HCT116 (cell line): ENCODE results near the gene TTLL9. TPM values are rescaled to one million over a fixed set of nuclear protein-coding genes. Genes with fewer than 3 reads are reported as not detected.

Source experiments
- ATAC-seq: fragments of 200-7000 bp; cut with Tn5 transposase; 2 replicates; pipeline ENCODE4 v1.9.1; 2020; ENCODE audit warnings: mild to moderate bottlenecking, moderate library complexity
- BruUV-seq: library from RNA; stranded (reverse); fragments of 400-500 nt; replicated peaks from 2 replicates; lab custom pipeline; 2021; lab: Mats Ljungman, UMichigan
- CTCF ChIA-PET: fragments of 300-600 bp; sonication (Branson Sonifier 250); formaldehyde crosslinking; loops from one replicate; lab custom pipeline; 2021; ENCODE audit warnings: antibody characterized with exemption; lab: Charles Lee
- POLR2A ChIA-PET: fragments of 300-600, 350-600 bp; sonication (Branson Sonifier 250); formaldehyde crosslinking; loops from one replicate; lab custom pipeline; 2021; ENCODE audit warnings: antibody characterized with exemption; lab: Charles Lee
- RAD21 ChIA-PET, 2 experiments: fragments of 300-600 bp; sonication (Branson Sonifier 250); formaldehyde crosslinking; loops; one replicate each; lab custom pipeline; 2023; ENCODE audit warnings: low total read pairs in 2 of 2; ENCODE audit not compliant: uncharacterized antibody in 2 of 2, unreplicated experiment in 2 of 2, low non-redundant PET in 1 of 2; lab: Charles Lee
- DNase-seq: peaks from one replicate; pipeline ENCODE4 v3.0.0-alpha.2; 2010; ENCODE audit warnings: low read depth, low spot score
- H2AFZ ChIP-seq: fragments of 200-600 bp; shearing (Covaris generic), sonication (generic); 2 replicates; pipeline ENCODE4 v1.6.1; 2017; ENCODE audit warnings: low read depth, mixed run types, mixed read lengths, antibody characterized with exemption, low read length; ENCODE audit not compliant: poor library complexity, severe bottlenecking
- H3K27ac ChIP-seq: 2 replicates; pipeline ENCODE4 v1.5.1; 2012; ENCODE audit warnings: low read depth, low read length
- H3K27me3 ChIP-seq: fragments of 200-600 bp; sonication (generic); 2 replicates; pipeline ENCODE4 v1.6.1; 2016; ENCODE audit warnings: mixed run types, low read length, mixed read lengths; ENCODE audit not compliant: insufficient read depth
- H3K36me3 ChIP-seq, 2 experiments: fragments of 200-500 bp in 1 of 2; fragments of 200-600 bp in 1 of 2; sonication (Bioruptor generic) in 1 of 2; sonication (generic) in 1 of 2; 2 replicates each; pipeline versions ENCODE4 v1.5.1 to v1.6.1; 2014 to 2016; ENCODE audit warnings: low read length in 2 of 2, inconsistent platforms in 1 of 2, mixed read lengths in 1 of 2, mixed run types in 1 of 2; ENCODE audit not compliant: insufficient read depth in 2 of 2, control insufficient read depth in 1 of 2
- H3K4me1 ChIP-seq, 2 experiments: fragments of 200-600 bp in 1 of 2; sonication (generic) in 1 of 2; 2 replicates each; pipeline versions ENCODE4 v1.5.1 to v1.6.1; 2012 to 2017; ENCODE audit warnings: low read length in 2 of 2, inconsistent platforms in 1 of 2, mild to moderate bottlenecking in 1 of 2, mixed read lengths in 1 of 2, mixed run types in 1 of 2, moderate library complexity in 1 of 2; ENCODE audit not compliant: insufficient read depth in 2 of 2, control insufficient read depth in 1 of 2
- H3K4me2 ChIP-seq: fragments of 200-600 bp; sonication (generic); 2 replicates; pipeline ENCODE4 v1.6.1; 2017; ENCODE audit warnings: mixed run types, low read length, mixed read lengths
- H3K4me3 ChIP-seq, 2 experiments: fragments of 200-600 bp in 1 of 2; sonication (generic) in 1 of 2; replicated peaks in 1 of 2; 2 replicates each; pipeline ENCODE4 v1.5.1; 2011 to 2016; ENCODE audit warnings: low read length in 2 of 2, control low read depth in 1 of 2, low read depth in 1 of 2, mild to moderate bottlenecking in 1 of 2, mixed read lengths in 1 of 2, mixed run types in 1 of 2
- H3K79me2 ChIP-seq: fragments of 200-600 bp; sonication (generic); 2 replicates; pipeline ENCODE4 v1.6.1; 2017; ENCODE audit warnings: mild to moderate bottlenecking, mixed run types, low read length, moderate library complexity, mixed read lengths; ENCODE audit not compliant: insufficient read depth
- H3K9ac ChIP-seq: fragments of 200-600 bp; sonication (generic); 2 replicates; pipeline ENCODE4 v1.6.1; 2016; ENCODE audit warnings: low read length, mixed read lengths
- H3K9me2 ChIP-seq: fragments of 200-600 bp; sonication (generic), shearing (Covaris generic); 2 replicates; pipeline ENCODE4 v1.6.1; 2017; ENCODE audit warnings: mixed run types, mild to moderate bottlenecking, moderate library complexity; ENCODE audit not compliant: insufficient read depth
- H3K9me3 ChIP-seq, 2 experiments: fragments of 200-500 bp in 1 of 2; fragments of 200-600 bp in 1 of 2; sonication (Bioruptor generic) in 1 of 2; sonication (generic) in 1 of 2; 2 replicates each; pipeline ENCODE4 v1.6.1; 2014 to 2017; ENCODE audit warnings: low read length in 2 of 2, mixed read lengths in 2 of 2, inconsistent platforms in 1 of 2, low read depth in 1 of 2, mild to moderate bottlenecking in 1 of 2, mixed run types in 1 of 2, moderate library complexity in 1 of 2; ENCODE audit not compliant: control insufficient read depth in 1 of 2, insufficient read depth in 1 of 2
- H4K20me1 ChIP-seq: fragments of 200-600 bp; sonication (generic), shearing (Covaris generic); 2 replicates; pipeline ENCODE4 v1.6.1; 2017; ENCODE audit warnings: mixed run types, mild to moderate bottlenecking, moderate library complexity; ENCODE audit not compliant: insufficient read depth
- CEBPB ChIP-seq: IDR thresholded peaks from 2 replicates; pipeline ENCODE4 v1.6.1; 2012; ENCODE audit warnings: low read depth
- EGR1 ChIP-seq: IDR thresholded peaks from 2 replicates; pipeline ENCODE4 v1.6.1; 2012; ENCODE audit warnings: low read depth
- ELF1 ChIP-seq: IDR thresholded peaks from 2 replicates; pipeline ENCODE4 v1.6.1; 2012; ENCODE audit warnings: low read depth, borderline replicate concordance
- EZH2 ChIP-seq: fragments of 200-600 bp; sonication (generic); IDR thresholded peaks from 2 replicates; pipeline ENCODE4 v1.6.1; 2017; ENCODE audit warnings: antibody characterized with exemption, mixed run types
- EZH2phosphoT487 ChIP-seq: fragments of 200-600 bp; IDR thresholded peaks from 2 replicates; pipeline ENCODE4 v1.6.1; 2018; ENCODE audit warnings: antibody characterized with exemption, borderline replicate concordance
- FOSL1 ChIP-seq: IDR thresholded peaks from 2 replicates; pipeline ENCODE4 v1.6.1; 2012; ENCODE audit warnings: low read depth
- RAD21 ChIP-seq: IDR thresholded peaks from 2 replicates; pipeline ENCODE4 v1.6.1; 2012; ENCODE audit warnings: low read depth, mild to moderate bottlenecking
- REST ChIP-seq: IDR thresholded peaks from 2 replicates; pipeline ENCODE4 v1.6.1; 2012; ENCODE audit warnings: low read depth
- SIN3A ChIP-seq: IDR thresholded peaks from 2 replicates; pipeline ENCODE4 v1.6.1; 2012; ENCODE audit warnings: low read depth
- SP1 ChIP-seq: IDR thresholded peaks from 2 replicates; pipeline ENCODE4 v1.6.1; 2012; ENCODE audit warnings: low read depth
- SRF ChIP-seq: IDR thresholded peaks from 2 replicates; pipeline ENCODE4 v1.6.1; 2012; ENCODE audit warnings: low read depth
- TCF7L2 ChIP-seq: IDR thresholded peaks from 2 replicates; pipeline ENCODE4 v1.7.0; 2011; ENCODE audit warnings: borderline replicate concordance, inconsistent platforms; ENCODE audit not compliant: insufficient read depth, insufficient read length; ENCODE audit errors: extremely low read depth
- YY1 ChIP-seq: IDR thresholded peaks from 2 replicates; pipeline ENCODE4 v1.6.1; 2011; ENCODE audit warnings: low read length, low read depth, moderate library complexity, mild to moderate bottlenecking; ENCODE audit not compliant: insufficient replicate concordance; ENCODE audit errors: extremely low read depth
- ZBTB33 ChIP-seq: IDR thresholded peaks from 2 replicates; pipeline ENCODE4 v1.6.1; 2011; ENCODE audit warnings: mild to moderate bottlenecking, low read length, moderate library complexity; ENCODE audit not compliant: insufficient replicate concordance; ENCODE audit errors: extremely low read depth
- ZFX ChIP-seq: fragments of 450-650 bp; IDR thresholded peaks from 2 replicates; pipeline ENCODE4 v1.6.1; 2017
- ZNF274 ChIP-seq: fragments of 200-500 bp; sonication (Bioruptor generic); IDR thresholded peaks from 2 replicates; pipeline ENCODE4 v1.6.1; 2014; ENCODE audit warnings: mild to moderate bottlenecking, low read depth, low read length, inconsistent platforms
- intact Hi-C: fragments of 100-400 bp; cut with micrococcal nuclease; formaldehyde crosslinking; loops from 2 replicates; pipeline ENCODE4 v1.10.0; 2022
- total RNA-seq: library from RNA; stranded (reverse); gene quantifications from one replicate; pipeline ENCODE4 v1.2.1, GENCODE V29; 2021; ENCODE audit not compliant: unreplicated experiment

The TTLL9 gene
- total RNA-seq, 1 experiment from 2014 or later: not detected

- CTCF ChIA-PET: interaction anchor here (0.7 kb wide), 1 partner anchor 589 kb away, joined by 3 read pairs; no protein-coding TSS in a partner anchor
- intact Hi-C loops: no loop called here
- DNase-seq: no peak
- RAD21 ChIA-PET: no interaction called here
- Histone ChIP-seq H3K36me3 (no peaks in the 10 kb centered on the region), H3K79me2 (no peaks in the 10 kb centered on the region), H3K27me3 (no peaks in the 10 kb centered on the region), H3K4me3 (no peak overlapping the region), H3K9ac (no peak overlapping the region), H3K4me1 (no peaks in the 10 kb centered on the region), H2AFZ (no peak overlapping the region), H4K20me1 (no peaks in the 10 kb centered on the region), H3K4me2 (no peak overlapping the region), H3K9me3 (no peaks in the 10 kb centered on the region), H3K27ac (no peak overlapping the region), H3K9me2 (no peaks in the 10 kb centered on the region)
- no TSS peak for BruUV-seq
- POLR2A ChIA-PET: no interaction called here
- ATAC-seq: no peak
- TF ChIP-seq ZBTB33: no peak
- TF ChIP-seq FOSL1: no peak
- TF ChIP-seq SRF: no peak
- TF ChIP-seq EZH2phosphoT487: no peak
- no peak for TF ChIP-seq ELF1
- TF ChIP-seq YY1: no peak
- TF ChIP-seq ZFX: no peak
- no peak for TF ChIP-seq EGR1
- TF ChIP-seq RAD21: no peak
- no peak for TF ChIP-seq ZNF274
- no peak for TF ChIP-seq TCF7L2
- no peak for TF ChIP-seq EZH2
- no peak for TF ChIP-seq CEBPB
- no peak for TF ChIP-seq SIN3A
- no peak for TF ChIP-seq SP1
- TF ChIP-seq REST: no peak
Measured at GRCh38 chr20:31908424-31908823, 38.0 kb downstream of the TTLL9 start.
